ENCODE measurements around the gene NIPBL.

DNA sequence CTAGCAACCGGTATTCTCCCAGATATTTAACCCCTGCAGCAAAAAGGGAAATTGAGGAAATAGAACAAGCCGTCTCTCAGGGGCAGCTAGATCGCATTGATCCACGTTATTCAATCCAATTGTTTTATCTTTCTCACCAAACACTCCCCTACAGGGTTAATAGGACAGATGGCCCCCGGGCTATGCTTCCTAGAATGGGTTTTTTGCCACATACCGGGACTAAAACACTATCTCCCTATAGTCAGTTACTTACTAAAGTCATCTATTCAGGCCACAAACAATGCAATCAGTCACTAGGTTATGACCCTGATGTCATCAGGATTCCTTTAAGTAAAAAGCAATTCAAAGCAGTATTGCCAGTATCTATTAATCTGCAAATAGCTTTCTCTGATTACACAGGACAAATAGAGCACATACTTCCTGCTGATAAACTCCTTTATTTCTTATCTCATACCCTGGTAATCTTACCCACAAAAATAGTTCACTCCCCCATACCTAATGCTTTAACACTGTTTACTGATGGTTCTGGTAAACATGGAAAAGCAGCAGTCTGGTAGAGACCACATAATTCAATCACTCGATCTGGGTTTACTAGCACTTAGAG lies 213.7 kb downstream of the NIPBL start:
- TF ChIP-seq, protein P1, sequence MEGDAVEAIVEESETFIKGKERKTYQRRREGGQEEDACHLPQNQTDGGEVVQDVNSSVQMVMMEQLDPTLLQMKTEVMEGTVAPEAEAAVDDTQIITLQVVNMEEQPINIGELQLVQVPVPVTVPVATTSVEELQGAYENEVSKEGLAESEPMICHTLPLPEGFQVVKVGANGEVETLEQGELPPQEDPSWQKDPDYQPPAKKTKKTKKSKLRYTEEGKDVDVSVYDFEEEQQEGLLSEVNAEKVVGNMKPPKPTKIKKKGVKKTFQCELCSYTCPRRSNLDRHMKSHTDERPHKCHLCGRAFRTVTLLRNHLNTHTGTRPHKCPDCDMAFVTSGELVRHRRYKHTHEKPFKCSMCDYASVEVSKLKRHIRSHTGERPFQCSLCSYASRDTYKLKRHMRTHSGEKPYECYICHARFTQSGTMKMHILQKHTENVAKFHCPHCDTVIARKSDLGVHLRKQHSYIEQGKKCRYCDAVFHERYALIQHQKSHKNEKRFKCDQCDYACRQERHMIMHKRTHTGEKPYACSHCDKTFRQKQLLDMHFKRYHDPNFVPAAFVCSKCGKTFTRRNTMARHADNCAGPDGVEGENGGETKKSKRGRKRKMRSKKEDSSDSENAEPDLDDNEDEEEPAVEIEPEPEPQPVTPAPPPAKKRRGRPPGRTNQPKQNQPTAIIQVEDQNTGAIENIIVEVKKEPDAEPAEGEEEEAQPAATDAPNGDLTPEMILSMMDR (IDR thresholded peaks at IDR 0.05): no peak
- TF ChIP-seq POLR2A (IDR thresholded peaks at IDR 0.05): no peak

Measured in body of pancreas (tissue), 4 donors.